ENCODE data around the gene PRRT1B. TPM values are rescaled to one million over a fixed set of nuclear protein-coding genes. Genes with fewer than 3 reads are reported as not detected.

The PRRT1B gene
- polyA plus RNA-seq, 3 donors = not detected

GRCh38 chr9:131523086-131523388 is 22.3 kb upstream of the PRRT1B start:
- peaks cover 82 to 100% of the 10 kb centered on the region in 2 donors for H3K36me3 ChIP-seq (replicated peaks in 1 of 2; ENCODE audit: control insufficient read depth in 1 of 2, insufficient read depth in 2 of 2, low read length in 2 of 2)
- H3K36me3 Mint-ChIP-seq = peaks cover 76 to 84% of the 10 kb centered on the region in 2 donors
- no peak for TF ChIP-seq CTCF (IDR thresholded peaks at IDR 0.05)

GRCh38 chr9:131523451-131524435 is 21.6 kb upstream of the PRRT1B start:
- Histone ChIP-seq H3K79me2 (ENCODE audit: insufficient read depth, low read length) (no peaks in the 10 kb centered on the region), H3K4me2 (replicated peaks; ENCODE audit: extremely low read depth, low read length, poor library complexity, severe bottlenecking) (no peak overlapping the region), H3K4me3 (replicated peaks in 1 of 3; ENCODE audit: low read depth in 2 of 3, low read length in 3 of 3) (no peak overlapping the region), H3K4me1 (ENCODE audit: control insufficient read depth in 1 of 2, insufficient read depth in 2 of 2, low read length in 2 of 2) (no peaks in the 10 kb centered on the region), H3K36me3 (replicated peaks in 1 of 2; ENCODE audit: control insufficient read depth in 1 of 2, insufficient read depth in 2 of 2, low read length in 2 of 2) (peaks cover 84 to 100% of the 10 kb centered on the region in 2 donors), H3K27ac (ENCODE audit: low read depth in 1 of 2, low read length in 2 of 2) (no peak overlapping the region), H3K9ac (ENCODE audit: insufficient read depth, low read length, poor library complexity, severe bottlenecking) (no peak overlapping the region), H3K9me3 (replicated peaks in 1 of 2; ENCODE audit: control insufficient read depth in 1 of 2, insufficient read depth in 1 of 2, low read length in 2 of 2) (no peaks in the 10 kb centered on the region), H2AFZ (ENCODE audit: insufficient read depth, low read depth, low read length, poor library complexity, severe bottlenecking) (no peak overlapping the region), H4K20me1 (ENCODE audit: insufficient read depth, low read length) (no peaks in the 10 kb centered on the region), H3K27me3 (ENCODE audit: control insufficient read depth in 2 of 2, insufficient read depth in 2 of 2, low read length in 2 of 2) (no peaks in the 10 kb centered on the region)
- H3K36me3 Mint-ChIP-seq = peaks cover 77 to 84% of the 10 kb centered on the region in 2 donors
- intact Hi-C loops (cut with micrococcal nuclease) = no loop called here
- 95% methylated on average over 23 of the region's 29 CpGs for WGBS (ENCODE audit: insufficient coverage)
- DNase-seq = no peak
- H3K27me3 Mint-ChIP-seq (ENCODE audit: low read depth in 3 of 3) = peaks cover 0 to 3% (median 1%) of the 10 kb centered on the region in 3 donors
- no peaks in the 10 kb centered on the region for H3K9me3 Mint-ChIP-seq
- no peak for TF ChIP-seq CTCF (IDR thresholded peaks at IDR 0.05)
- peak overlapping the region in 1 of 7 donors; percentile 24 for H3K27ac Mint-ChIP-seq
- no peak overlapping the region for H3K4me3 Mint-ChIP-seq
- H3K4me1 Mint-ChIP-seq = no peaks in the 10 kb centered on the region

More at GRCh38 chr9:131523086-131523388, 22.3 kb upstream of the PRRT1B start:
- no peaks in the 10 kb centered on the region for H3K9me3 Mint-ChIP-seq
- no peak for DNase-seq
- WGBS (ENCODE audit: insufficient coverage) = 96% methylated on average over 9 of the region's 9 CpGs
- Histone ChIP-seq H3K27ac (ENCODE audit: low read depth in 1 of 2, low read length in 2 of 2) (no peak overlapping the region), H2AFZ (ENCODE audit: insufficient read depth, low read depth, low read length, poor library complexity, severe bottlenecking) (no peak overlapping the region), H3K9me3 (replicated peaks in 1 of 2; ENCODE audit: control insufficient read depth in 1 of 2, insufficient read depth in 1 of 2, low read length in 2 of 2) (no peaks in the 10 kb centered on the region), H3K79me2 (ENCODE audit: insufficient read depth, low read length) (no peaks in the 10 kb centered on the region), H3K4me1 (ENCODE audit: control insufficient read depth in 1 of 2, insufficient read depth in 2 of 2, low read length in 2 of 2) (no peaks in the 10 kb centered on the region), H3K4me3 (replicated peaks in 1 of 3; ENCODE audit: low read depth in 2 of 3, low read length in 3 of 3) (no peak overlapping the region), H4K20me1 (ENCODE audit: insufficient read depth, low read length) (no peaks in the 10 kb centered on the region), H3K4me2 (replicated peaks; ENCODE audit: extremely low read depth, low read length, poor library complexity, severe bottlenecking) (no peak overlapping the region), H3K27me3 (ENCODE audit: control insufficient read depth in 2 of 2, insufficient read depth in 2 of 2, low read length in 2 of 2) (no peaks in the 10 kb centered on the region), H3K9ac (ENCODE audit: insufficient read depth, low read length, poor library complexity, severe bottlenecking) (no peak overlapping the region)
- peaks cover 0 to 3% (median 1%) of the 10 kb centered on the region in 3 donors for H3K27me3 Mint-ChIP-seq (ENCODE audit: low read depth in 3 of 3)
- intact Hi-C loops (cut with micrococcal nuclease) = no loop called here
- H3K27ac Mint-ChIP-seq = peak overlapping the region in 1 of 7 donors; percentile 8
- H3K4me3 Mint-ChIP-seq = no peak overlapping the region
- no peaks in the 10 kb centered on the region for H3K4me1 Mint-ChIP-seq
